Stimulated activated CD4-positive, alpha-beta T cell treated with anti-CD3 and anti-CD28 coated beads, Interleukin-4, amount 100 ng/mL, for 4 hours (primary cell): ENCODE data around the gene WBP11.
"Not testable (repeated sequence)": the region's sequence is repeated elsewhere in the genome, so short reads cannot be mapped to it uniquely, and the experiment has no call there.

ENCODE experiments used
- DNase-seq, 2 experiments: peaks; one replicate each; pipeline ENCODE4 v3.0.0-alpha.2; 2020

The WBP11 gene

DNA sequence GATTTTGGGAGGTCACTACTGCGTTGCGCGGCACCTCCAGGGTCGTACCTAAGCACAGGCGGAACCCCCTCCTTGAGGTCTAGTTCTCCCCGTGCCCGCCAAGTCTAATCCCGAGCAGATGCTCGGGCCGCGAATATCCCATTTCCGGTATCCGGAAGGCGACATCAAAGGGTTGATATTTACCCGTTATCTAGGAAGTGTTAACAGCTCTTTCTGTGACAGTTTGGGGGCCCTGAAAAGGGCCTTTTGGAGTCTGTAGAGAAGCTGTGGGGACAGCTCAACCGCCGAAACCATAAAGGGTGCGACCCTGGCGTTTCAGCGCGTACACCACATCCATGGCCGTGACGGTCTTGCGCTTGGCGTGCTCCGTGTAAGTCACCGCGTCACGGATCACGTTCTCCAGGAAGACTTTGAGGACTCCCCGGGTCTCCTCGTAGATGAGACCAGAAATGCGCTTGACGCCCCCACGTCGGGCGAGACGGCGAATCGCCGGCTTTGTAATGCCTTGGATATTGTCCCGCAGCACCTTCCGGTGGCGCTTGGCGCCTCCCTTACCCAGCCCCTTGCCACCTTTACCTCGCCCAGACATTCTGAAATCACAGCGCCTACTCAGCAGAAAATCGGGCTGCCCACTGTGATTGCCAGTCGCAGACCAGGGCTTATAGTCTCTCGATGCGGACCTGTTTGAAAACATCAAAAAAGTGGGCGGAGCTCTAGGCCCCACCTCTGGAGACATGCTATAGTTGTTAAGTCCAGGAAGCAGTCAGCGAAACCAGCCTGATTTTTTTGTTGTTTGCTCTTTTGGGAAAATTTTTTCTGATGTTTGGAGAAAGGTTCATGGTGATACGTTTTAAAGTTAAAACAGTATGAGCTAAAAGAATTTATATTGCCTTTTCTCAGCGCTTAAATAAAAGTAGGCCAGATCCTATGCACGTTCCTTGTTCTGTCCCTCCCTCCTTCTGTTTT, 32.5 kb downstream of the WBP11 start:
- DNase-seq, result peak; percentile 81 to 93

DNA sequence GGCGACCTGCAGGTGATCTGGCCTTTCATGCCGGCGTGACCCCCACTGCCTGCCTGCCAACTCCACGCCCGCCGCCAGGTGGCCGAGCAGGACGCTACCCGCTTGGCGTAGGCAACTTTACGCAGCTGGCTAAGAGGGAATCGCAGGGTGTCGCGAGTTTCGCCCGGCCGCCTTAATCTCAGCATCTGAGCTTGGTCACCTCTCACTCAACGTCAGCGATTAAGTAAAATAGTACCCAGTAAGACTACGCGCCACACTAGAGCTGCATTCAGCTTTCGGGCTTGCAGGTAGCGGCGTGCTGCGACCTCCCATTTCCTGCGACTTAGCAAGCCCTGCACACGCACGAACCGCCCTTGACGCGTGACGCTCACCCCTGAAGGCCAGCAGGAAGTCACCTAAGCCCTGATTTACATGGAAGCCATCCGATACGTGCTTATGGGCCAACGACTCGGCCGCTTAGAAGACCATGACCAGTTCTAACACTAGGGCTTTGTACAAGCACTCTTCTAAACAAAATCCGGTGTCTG, 33.2 kb downstream of the WBP11 start:
- DNase-seq, result peak; percentile 83 to 85

DNA sequence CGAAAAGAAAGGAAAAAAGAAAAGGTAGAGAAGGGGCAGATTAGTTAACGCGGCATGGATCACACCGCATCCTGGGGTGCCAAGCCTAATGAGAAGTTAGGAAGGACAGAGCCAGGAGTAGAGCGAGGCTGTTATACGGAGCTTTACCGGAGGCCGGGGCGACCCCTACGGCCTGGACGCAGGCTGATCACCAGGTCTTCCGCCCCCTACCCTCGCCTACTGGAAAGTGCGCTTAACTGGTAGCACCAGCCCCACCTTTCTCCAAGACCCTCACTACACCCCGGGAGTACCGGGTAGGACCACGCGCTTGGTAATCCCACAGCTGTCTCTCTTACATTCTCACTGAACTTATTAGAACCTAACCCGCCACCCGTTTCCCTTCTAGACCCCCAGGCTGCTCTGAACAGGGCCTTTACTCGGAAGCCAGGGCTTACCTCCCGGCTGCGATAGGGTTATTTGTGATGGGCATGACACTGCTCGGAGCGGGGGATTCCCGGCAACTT, 33.8 kb downstream of the WBP11 start:
- DNase-seq, result no peak

DNA sequence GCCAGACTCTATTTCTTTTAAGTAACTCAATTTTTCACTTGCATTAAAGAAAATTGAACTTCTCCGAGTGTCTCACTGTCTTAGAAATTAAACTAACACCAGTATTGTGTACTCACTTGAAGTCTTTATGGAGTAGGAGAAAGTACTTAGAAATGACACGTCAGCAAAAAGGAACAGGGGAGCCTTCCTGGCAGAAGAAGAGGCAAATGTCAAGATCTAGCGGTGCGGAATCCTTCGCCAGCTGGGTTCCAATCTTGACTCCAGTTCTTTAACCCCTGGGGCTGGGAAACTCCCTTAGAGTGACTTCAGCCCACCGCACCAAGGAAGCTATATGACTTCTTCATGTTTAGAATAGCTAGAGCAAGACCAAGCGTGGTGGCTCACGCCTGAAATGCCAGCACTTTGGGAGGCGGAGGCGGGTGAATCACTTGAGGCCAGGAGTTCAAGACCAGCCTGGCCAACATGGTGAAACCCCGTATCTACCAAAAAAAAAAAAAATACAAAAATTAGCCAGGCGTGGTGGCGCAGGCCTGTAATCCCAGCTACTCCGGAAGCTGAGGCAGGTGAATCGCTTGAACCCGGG, 34.4 kb downstream of the WBP11 start:
- DNase-seq, result peak; percentile 12 to 21

DNA sequence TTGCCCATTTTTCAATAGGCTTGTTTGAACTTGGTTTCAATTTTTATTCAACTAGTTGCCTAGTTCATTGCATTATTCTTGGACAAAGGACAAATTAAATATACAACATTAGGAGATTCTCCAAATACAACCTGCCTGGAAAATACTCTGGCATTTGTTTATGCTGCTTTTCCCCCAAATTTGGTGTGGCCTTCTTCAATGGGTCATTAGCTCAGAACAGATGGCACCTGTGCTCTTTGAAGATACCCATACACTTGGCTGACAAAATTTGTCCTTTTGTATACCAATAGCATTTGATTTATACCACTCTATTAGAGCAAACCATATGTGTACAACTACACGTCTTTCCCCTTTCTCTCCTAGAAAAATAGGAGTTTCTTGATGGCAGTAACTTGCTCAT, 35.7 kb downstream of the WBP11 start:
- no peak for DNase-seq

DNA sequence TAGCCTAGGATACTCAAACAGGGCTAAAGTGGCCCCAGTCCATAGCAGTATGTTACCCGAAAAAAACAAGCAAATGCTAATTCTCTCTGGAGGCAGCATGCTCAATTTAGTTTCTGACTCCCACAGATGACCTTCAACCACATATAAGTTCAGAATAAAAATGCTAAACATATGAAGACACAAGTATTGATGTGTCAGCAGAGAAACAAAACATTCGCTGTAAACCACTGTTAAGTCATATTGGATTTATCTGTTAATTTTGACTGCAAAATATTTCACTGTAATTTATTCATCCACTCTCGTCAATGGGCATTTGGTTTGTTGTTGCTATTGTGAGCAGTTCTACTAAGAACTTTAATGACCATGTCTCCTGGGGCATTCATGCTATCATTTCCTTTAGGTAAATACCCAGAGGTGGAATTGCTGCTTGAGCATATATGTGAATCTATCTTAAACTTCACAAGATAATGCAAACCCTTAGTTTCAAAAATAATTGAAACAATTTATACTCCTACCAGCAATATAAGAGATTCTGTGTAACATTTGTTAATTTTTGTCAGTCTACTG, 36.5 kb downstream of the WBP11 start:
- no peak for DNase-seq

DNA sequence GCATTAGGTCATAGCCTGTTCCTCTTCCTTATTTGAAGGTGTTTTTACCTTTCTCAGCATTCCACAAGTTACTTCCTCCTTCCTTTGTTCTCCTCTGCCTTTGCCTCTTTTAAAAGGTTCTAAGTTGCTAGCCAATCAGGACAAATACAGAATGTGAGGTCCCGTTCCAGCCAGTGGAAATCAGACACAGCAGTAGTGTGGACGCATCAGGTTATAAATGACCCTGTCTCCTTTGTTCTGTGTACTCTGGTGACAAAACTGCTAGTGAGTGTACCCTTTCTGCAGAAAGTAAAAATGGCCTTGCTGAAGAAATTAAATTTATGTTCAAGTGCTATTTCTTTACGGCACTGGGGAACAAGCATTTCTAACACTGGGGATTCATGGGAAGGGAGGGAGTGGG, 37.3 kb downstream of the WBP11 start:
- DNase-seq, result not testable (repeated sequence)

DNA sequence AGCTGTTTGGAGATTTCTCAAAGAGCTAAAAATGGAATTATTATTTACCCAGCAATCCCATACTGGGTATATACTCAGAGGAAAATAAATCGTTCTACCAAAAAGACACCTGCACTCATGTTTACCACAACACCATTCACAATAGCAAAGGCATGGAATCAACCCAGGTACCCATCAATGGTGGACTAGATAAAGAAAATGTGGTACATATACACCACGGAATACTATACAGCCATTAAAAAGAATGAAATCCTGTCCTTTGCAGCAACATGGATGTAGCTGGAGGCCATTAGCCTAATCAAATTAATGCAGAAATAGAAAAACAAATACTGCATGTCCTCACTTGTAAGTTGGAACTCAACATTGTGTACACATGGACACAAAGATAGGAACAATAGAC, 37.9 kb downstream of the WBP11 start:
- no peak for DNase-seq

DNA sequence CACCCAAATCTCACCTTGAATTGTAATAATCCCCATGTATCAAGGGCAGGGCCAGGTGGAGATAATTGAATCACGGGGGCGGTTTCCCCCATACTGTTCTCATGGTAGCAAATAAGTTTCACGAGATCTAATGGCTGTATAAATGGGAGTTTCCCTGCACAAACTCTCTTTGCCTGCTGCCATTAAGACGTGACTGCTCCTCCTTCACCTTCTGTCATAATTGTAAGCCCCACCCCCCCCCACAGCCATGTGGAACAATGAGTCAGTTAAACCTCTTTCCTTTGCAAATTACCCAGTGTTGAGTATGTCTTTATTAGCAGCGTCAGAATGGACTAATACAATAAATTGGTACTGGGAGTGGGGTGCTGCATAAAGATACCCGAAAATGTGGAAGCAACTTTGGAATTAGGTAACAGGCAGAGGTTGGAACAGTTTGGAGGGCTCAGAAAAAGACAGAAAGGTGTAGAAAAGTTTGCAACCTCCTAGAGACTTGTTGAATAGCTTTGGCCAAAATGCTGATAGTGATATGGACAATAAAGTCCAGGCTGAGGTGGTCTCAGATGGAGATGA, 43.5 kb downstream of the WBP11 start:
- not testable (repeated sequence) for DNase-seq

DNA sequence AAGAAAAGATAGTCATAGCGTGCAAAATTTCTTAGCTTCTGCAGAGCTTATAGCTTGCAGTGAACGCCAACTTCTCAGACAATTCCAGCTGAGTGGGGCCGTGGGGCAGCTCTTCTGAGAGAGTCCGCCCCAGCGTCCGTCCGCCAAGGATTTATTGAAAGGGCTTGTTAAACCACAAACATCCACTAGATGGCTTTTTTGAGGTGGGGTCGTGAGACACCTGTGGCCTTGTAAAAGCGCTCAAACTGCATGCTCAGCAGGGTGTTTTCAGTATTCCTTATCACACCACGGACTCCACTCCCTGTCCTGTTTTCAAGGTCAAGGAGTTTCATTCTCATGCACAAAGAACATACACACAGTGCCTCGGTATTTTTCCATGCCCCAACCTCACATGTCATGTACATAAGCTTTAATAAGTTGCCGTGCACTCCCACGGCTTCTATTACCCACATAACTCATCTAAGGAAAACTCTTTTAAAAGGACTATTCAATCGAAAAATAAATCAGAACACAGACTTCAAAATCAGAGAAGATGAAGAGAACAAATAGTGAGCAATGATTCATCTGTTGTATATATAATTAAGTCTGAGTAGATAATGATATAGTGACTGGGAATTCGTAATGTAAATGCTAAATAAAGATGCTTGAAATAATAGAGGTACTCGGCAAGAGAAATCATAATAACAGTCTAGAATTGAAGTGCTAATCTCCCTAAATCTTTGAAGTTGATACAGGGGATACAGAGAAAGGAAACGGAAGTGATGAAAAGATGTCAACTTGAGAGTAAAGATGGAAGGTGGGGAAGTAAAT, 46.7 kb downstream of the WBP11 start:
- no peak for DNase-seq

DNA sequence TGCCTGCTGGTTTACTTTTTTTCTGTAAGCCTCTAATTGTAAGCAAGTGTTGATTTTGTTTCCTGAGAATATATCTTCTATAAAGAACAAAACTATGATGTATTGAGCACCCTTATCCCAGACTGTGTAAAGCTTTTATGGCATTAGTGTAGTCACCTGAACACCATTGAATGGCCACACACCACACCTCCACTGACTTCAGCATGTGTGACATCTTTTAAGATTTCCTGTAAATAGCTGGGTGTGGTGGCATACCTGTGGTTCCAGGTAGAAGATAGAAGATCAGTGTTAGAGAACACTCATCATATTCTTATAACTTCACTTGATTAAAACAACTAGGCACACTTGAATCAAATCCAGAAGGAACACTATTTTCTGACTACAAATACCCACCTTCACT, 51.3 kb downstream of the WBP11 start:
- DNase-seq, result no peak

DNA sequence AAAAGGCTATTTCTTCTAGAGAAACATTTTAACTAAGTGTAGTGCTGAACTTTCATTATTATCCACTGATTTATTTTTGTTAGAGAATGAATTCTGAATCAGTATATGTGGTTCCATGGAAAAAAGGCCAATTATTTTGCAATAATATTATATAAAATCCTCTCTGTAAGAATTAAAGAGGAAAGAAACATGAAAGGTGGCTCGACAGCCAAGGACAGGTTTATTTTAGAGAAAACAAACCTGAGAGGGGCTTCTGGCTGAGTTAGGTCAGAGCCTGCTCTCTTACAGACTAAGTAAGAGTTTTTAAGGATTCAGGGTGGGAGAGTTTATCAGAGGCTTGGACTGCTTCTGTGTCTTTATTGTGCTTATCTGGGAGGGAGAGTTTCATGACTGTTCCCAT, 60.2 kb downstream of the WBP11 start:
- no peak for DNase-seq

DNA sequence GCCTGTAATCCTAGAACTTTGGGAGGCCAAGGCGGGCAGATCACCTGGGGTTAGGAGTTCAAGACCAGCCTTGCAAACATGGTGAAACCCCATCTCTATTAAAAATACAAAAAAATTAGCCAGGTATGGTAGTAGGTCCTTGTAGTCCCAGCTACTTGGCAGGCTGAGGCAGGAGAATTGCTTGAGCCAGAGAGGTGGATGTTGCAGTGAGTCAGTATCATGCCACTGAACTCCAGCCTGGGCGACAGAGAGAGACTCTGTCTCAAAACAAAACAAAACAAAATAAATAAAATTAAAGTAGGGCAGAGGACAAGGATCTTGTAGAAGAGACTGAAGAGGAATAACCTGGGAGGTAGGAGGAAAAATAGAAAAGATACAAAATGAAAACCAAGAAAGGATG, 61.3 kb downstream of the WBP11 start:
- DNase-seq, result no peak

DNA sequence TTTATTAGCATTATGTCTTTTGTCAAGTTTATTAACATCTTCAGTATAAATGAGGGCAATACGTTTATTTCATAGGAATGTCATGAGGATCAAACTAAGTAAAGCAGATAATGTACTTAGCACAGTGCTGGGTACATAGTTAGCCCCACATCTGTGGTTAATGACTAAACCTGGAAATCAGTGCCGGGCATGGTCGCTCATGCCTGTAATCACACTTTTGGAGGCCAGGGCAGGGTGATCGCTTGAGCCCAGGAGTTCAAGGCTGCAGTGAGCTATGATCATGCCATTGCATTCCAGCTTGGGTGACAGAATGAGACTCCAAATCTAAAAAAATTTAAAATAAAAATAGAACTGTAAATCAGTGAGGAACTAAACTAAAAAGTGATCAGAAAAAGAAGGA, 62.1 kb downstream of the WBP11 start:
- DNase-seq, result no peak

DNA sequence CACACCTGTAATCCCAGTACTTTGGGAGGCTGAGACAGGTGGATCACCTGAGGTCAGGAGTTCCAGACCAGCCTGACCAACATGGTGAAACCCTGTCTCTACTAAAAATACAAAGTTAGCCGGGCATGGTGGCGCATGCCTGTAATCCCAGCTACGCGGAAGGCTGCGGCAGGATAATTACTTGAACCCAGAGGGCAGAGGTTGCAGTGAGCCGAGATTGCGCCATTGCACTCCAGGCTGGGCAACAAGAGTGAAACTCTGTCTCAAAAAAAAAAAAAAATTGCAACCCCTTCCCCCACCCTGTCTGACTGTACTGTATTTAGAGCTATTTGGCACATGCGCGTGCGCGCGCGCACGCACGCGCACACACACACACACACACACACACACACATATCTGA, 66.8 kb downstream of the WBP11 start:
- DNase-seq, result not testable (repeated sequence)
